HepG2 (cell line): ENCODE measurements around the gene TBL3.

Experiments
- HOXA7 ChIP-seq: sonication (generic); formaldehyde crosslinking; IDR thresholded peaks from 2 replicates; pipeline ENCODE4 v1.8.1; 2022; ENCODE audit warnings: mild to moderate bottlenecking, missing genetic modification reagents, moderate library complexity
- MYC ChIP-seq: sonication (generic); formaldehyde crosslinking; IDR thresholded peaks from 2 replicates; pipeline ENCODE4 v1.9.0; 2021; ENCODE audit warnings: missing genetic modification reagents, borderline replicate concordance
- TBX2 ChIP-seq: sonication (generic); formaldehyde crosslinking; IDR thresholded peaks from 2 replicates; pipeline ENCODE4 v1.5.0; 2020; ENCODE audit warnings: missing genetic modification reagents, mild to moderate bottlenecking, borderline replicate concordance
- ZNF24 ChIP-seq: fragments of 450-650 bp; IDR thresholded peaks from 2 replicates; pipeline ENCODE4 v1.6.1; 2017; ENCODE audit warnings: antibody characterized with exemption, mild to moderate bottlenecking
- ZNF556 ChIP-seq: sonication (generic); formaldehyde crosslinking; IDR thresholded peaks from 2 replicates; pipeline ENCODE4 v1.4.0; 2020; ENCODE audit warnings: mild to moderate bottlenecking, missing genetic modification reagents, borderline replicate concordance
- TF ChIP-seq, protein P1 (sequence below): sonication (generic); formaldehyde crosslinking; IDR thresholded peaks from 2 replicates; pipeline ENCODE4 v1.5.0; 2020; ENCODE audit warnings: mild to moderate bottlenecking, missing genetic modification reagents, moderate library complexity
- TF ChIP-seq, protein P2 (sequence below): IDR thresholded peaks from 2 replicates; pipeline ENCODE4 v1.6.1; 2012; ENCODE audit warnings: inconsistent platforms

DNA sequence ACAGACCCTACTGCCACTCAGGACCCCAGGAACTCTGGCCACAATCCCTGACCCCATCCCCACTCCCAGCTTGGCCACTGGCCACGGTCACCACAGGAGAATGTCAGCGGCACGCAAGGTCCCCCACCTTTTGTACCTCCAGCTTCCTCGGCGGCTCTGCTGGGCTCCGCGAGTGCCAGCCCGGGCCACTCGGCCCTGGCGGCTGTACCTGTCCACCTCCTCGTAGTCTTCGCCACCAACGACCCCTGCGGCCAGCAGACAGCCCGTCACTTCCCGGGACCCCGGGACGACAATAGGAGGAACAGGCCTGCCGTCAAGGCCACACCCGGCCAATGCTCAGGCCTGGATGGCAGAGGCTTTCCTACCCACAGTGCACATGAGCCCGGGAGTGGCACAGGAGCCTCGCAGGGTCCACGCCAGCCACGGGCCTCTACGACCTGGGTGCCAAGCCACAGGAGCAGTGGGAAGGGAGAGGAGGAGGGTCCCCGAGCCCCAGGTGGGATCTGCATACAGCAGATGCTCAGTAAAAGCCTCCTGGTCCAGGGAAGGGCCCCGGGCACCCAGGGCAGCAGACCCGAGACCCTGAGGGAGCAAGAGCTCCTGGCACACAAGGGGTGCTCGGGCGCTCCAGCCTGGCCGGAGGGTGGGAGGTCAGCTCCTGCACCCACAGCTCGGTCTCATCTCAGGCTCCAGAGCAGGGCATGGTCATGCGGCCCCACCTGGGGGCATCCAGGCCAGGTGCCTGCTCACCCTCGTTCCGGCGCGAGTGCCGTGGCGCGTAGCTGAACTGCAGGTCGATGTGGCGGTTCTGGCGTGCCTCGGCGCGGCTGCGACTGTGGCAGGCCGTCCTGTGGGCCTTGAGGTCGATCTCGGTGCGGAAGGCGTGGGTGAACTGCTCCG lies 29.9 kb downstream of the TBL3 start:
- TF ChIP-seq ZNF556 (CRISPR knock-in tag) (no peak), HOXA7 (CRISPR knock-in tag) (no peak), TBX2 (no peak), MYC (no peak), ZNF24 (no peak)
- TF ChIP-seq, protein P1, sequence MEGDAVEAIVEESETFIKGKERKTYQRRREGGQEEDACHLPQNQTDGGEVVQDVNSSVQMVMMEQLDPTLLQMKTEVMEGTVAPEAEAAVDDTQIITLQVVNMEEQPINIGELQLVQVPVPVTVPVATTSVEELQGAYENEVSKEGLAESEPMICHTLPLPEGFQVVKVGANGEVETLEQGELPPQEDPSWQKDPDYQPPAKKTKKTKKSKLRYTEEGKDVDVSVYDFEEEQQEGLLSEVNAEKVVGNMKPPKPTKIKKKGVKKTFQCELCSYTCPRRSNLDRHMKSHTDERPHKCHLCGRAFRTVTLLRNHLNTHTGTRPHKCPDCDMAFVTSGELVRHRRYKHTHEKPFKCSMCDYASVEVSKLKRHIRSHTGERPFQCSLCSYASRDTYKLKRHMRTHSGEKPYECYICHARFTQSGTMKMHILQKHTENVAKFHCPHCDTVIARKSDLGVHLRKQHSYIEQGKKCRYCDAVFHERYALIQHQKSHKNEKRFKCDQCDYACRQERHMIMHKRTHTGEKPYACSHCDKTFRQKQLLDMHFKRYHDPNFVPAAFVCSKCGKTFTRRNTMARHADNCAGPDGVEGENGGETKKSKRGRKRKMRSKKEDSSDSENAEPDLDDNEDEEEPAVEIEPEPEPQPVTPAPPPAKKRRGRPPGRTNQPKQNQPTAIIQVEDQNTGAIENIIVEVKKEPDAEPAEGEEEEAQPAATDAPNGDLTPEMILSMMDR (CRISPR knock-in tag), result no peak
- TF ChIP-seq, protein P2, sequence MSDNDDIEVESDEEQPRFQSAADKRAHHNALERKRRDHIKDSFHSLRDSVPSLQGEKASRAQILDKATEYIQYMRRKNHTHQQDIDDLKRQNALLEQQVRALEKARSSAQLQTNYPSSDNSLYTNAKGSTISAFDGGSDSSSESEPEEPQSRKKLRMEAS, result no peak
